ENCODE results near the gene SLC39A5. TPM values are rescaled to one million over a fixed set of nuclear protein-coding genes. Genes with fewer than 3 reads are reported as not detected.

The SLC39A5 gene
- total and polyA plus RNA-seq, 2 of the 13 experiments (the other 11 are each of a cell fraction or from before 2014, with no cell fraction given): 59.7 to 101 TPM

DNA sequence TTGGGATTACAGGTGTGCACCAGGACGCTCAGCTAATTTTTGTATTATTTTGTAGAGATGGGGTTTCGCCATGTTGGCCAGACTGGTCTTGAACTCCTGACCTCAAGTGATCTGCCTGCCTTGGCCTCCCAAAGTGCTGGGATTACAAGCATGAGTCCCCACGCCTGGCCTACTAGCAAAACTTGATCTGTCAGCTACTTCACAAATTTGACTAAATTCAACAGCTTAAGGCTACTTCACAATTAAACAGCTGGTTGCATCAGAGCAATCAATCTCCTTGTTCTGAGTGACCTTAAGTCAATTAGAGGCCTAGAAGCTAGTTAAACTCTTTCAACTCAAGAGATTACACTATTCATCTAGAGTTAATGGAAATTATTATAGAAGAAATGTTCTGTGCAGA lies 49.1 kb downstream of the SLC39A5 start:
- H2AFZ ChIP-seq (ENCODE audit: low read length): no peak overlapping the region
- ChIA-PET POLR2A (interaction anchor here (0.8 kb wide), 1 partner anchor 45 kb away, joined by 3 read pairs; no protein-coding TSS in a partner anchor), CTCF (ENCODE audit: low intra/inter-chr PET ratio, low total read pairs) (no interaction called here)
- no peak overlapping the region for H3K9ac ChIP-seq (ENCODE audit: insufficient read depth, low read depth, low read length)
- FAIRE-seq (no peak), DNase-seq (ENCODE audit: low spot score) (no peak), ATAC-seq (no peak)
- no peak for TF ChIP-seq TBX3 (IDR thresholded peaks at IDR 0.05; ENCODE audit: borderline replicate concordance)
- TF ChIP-seq NPAS2 (CRISPR knock-in tag; IDR thresholded peaks at IDR 0.05; ENCODE audit: borderline replicate concordance): no peak
- no peak for TF ChIP-seq TBL1XR1 (IDR thresholded peaks at IDR 0.05; ENCODE audit: borderline replicate concordance, low read length, partially characterized antibody)
- TF ChIP-seq ZNF616 (CRISPR knock-in tag; IDR thresholded peaks at IDR 0.05; ENCODE audit: low read depth): no peak
- TF ChIP-seq, protein P1, sequence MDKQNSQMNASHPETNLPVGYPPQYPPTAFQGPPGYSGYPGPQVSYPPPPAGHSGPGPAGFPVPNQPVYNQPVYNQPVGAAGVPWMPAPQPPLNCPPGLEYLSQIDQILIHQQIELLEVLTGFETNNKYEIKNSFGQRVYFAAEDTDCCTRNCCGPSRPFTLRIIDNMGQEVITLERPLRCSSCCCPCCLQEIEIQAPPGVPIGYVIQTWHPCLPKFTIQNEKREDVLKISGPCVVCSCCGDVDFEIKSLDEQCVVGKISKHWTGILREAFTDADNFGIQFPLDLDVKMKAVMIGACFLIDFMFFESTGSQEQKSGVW (CRISPR knock-in tag; IDR thresholded peaks at IDR 0.05; ENCODE audit: borderline replicate concordance): no peak
- TF ChIP-seq KDM5A (IDR thresholded peaks at IDR 0.05; ENCODE audit: borderline replicate concordance, low read length): no peak
- TF ChIP-seq GTF3A (CRISPR knock-in tag; conservative IDR thresholded peaks at IDR 0.05): no peak
- no peak for TF ChIP-seq ZNF781 (CRISPR knock-in tag; IDR thresholded peaks at IDR 0.05; ENCODE audit: borderline replicate concordance, not compliant biosample characterization)
- no peak for TF ChIP-seq ZNF766 (CRISPR knock-in tag; IDR thresholded peaks at IDR 0.05; ENCODE audit: borderline replicate concordance)
- no peak overlapping the region for H3K27ac ChIP-seq (ENCODE audit: extremely low read length, insufficient read depth, low read length)
- in situ Hi-C loops (cut with HindIII; ENCODE audit: extremely low pct_ligation_motif_present, low pct_unique_long_range_greater_than_20kb) (no loop called here), intact Hi-C loops (cut with micrococcal nuclease; ENCODE audit: unreplicated experiment) (no loop called here)
- no peaks in the 10 kb centered on the region for H3K79me2 ChIP-seq (ENCODE audit: insufficient read depth, low read length)
- H4K20me1 ChIP-seq (ENCODE audit: insufficient read depth, low read length): no peaks in the 10 kb centered on the region
- 97% methylated on average over 3 of the region's 3 CpGs for WGBS (ENCODE audit: low lambda C conversion rate)
- BruUV-seq (replicated peaks): no TSS peak
- H3K36me3 ChIP-seq (replicated peaks in 1 of 2; ENCODE audit: control insufficient read depth in 1 of 2, insufficient read depth in 2 of 2, low read length in 2 of 2): peaks cover 30 to 74% of the 10 kb centered on the region in 2 experiments
- no peak overlapping the region for H3K4me3 ChIP-seq (replicated peaks in 1 of 3; ENCODE audit: insufficient read depth in 1 of 3, low read depth in 2 of 3, low read length in 3 of 3)
- no peaks in the 10 kb centered on the region for H3K9me3 ChIP-seq (ENCODE audit: low read length)
- H3K27me3 ChIP-seq (ENCODE audit: control insufficient read depth in 1 of 2, insufficient read depth in 2 of 2, low read length in 2 of 2): no peaks in the 10 kb centered on the region
- no peak overlapping the region for H3K4me2 ChIP-seq (ENCODE audit: low read depth, low read length)
- no peaks in the 10 kb centered on the region for H3K4me1 ChIP-seq (ENCODE audit: insufficient read depth, low read length)

Data from HepG2 (cell line).